Ishikawa (cell line): ENCODE results near the gene TP53TG5.

Source experiments
- CEBPB ChIP-seq: IDR thresholded peaks from 2 replicates; pipeline ENCODE4 v1.6.1; 2012
- CREB1 ChIP-seq: IDR thresholded peaks from 2 replicates; pipeline ENCODE4 v1.6.1; 2012; ENCODE audit warnings: low read depth
- EGR1 ChIP-seq: IDR thresholded peaks from 2 replicates; pipeline ENCODE4 v1.6.1; 2012
- EP300 ChIP-seq: IDR thresholded peaks from 2 replicates; pipeline ENCODE4 v1.6.1; 2012; ENCODE audit warnings: borderline replicate concordance
- FOXM1 ChIP-seq: IDR thresholded peaks from 2 replicates; pipeline ENCODE4 v1.6.1; 2012; ENCODE audit warnings: low read depth, borderline replicate concordance
- NFIC ChIP-seq: IDR thresholded peaks from 2 replicates; pipeline ENCODE4 v1.6.1; 2012
- RAD21 ChIP-seq: IDR thresholded peaks from 2 replicates; pipeline ENCODE4 v1.6.1; 2012; ENCODE audit warnings: low read depth
- REST ChIP-seq: IDR thresholded peaks from 2 replicates; pipeline ENCODE4 v1.6.1; 2012; ENCODE audit warnings: low read depth, mild to moderate bottlenecking
- TAF1 ChIP-seq: IDR thresholded peaks from 2 replicates; pipeline ENCODE4 v1.6.1; 2012; ENCODE audit warnings: low read depth, mild to moderate bottlenecking
- TCF12 ChIP-seq: IDR thresholded peaks from 2 replicates; pipeline ENCODE4 v1.6.1; 2012; ENCODE audit warnings: low read depth
- TEAD4 ChIP-seq: IDR thresholded peaks from 2 replicates; pipeline ENCODE4 v1.6.1; 2012
- YY1 ChIP-seq: IDR thresholded peaks from 2 replicates; pipeline ENCODE4 v1.6.1; 2012; ENCODE audit warnings: low read depth
- ZBTB7A ChIP-seq: IDR thresholded peaks from 2 replicates; pipeline ENCODE4 v1.6.1; 2012; ENCODE audit warnings: low read depth
- TF ChIP-seq, protein P1 (sequence below): IDR thresholded peaks from 2 replicates; pipeline ENCODE4 v1.6.1; 2012
- TF ChIP-seq, protein P2 (sequence below): IDR thresholded peaks from 2 replicates; pipeline ENCODE4 v1.6.1; 2012

TP53TG5 gene

GRCh38 chr20:45325371-45325770, 52.8 kb downstream of the TP53TG5 start:
- no peak for TF ChIP-seq ZBTB7A
- no peak for TF ChIP-seq CREB1
- TF ChIP-seq FOXM1 = no peak
- TF ChIP-seq, protein P1, sequence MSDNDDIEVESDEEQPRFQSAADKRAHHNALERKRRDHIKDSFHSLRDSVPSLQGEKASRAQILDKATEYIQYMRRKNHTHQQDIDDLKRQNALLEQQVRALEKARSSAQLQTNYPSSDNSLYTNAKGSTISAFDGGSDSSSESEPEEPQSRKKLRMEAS = no peak
- TF ChIP-seq, protein P2, sequence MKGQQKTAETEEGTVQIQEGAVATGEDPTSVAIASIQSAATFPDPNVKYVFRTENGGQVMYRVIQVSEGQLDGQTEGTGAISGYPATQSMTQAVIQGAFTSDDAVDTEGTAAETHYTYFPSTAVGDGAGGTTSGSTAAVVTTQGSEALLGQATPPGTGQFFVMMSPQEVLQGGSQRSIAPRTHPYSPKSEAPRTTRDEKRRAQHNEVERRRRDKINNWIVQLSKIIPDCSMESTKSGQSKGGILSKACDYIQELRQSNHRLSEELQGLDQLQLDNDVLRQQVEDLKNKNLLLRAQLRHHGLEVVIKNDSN = no peak
- TF ChIP-seq YY1 = no peak
- TF ChIP-seq TAF1 = no peak
- no peak for TF ChIP-seq TCF12
- no peak for TF ChIP-seq CEBPB
- TF ChIP-seq RAD21 = no peak
- no peak for TF ChIP-seq REST
- no peak for TF ChIP-seq TEAD4
- no peak for TF ChIP-seq EP300
- no peak for TF ChIP-seq EGR1
- no peak for TF ChIP-seq NFIC

DNA sequence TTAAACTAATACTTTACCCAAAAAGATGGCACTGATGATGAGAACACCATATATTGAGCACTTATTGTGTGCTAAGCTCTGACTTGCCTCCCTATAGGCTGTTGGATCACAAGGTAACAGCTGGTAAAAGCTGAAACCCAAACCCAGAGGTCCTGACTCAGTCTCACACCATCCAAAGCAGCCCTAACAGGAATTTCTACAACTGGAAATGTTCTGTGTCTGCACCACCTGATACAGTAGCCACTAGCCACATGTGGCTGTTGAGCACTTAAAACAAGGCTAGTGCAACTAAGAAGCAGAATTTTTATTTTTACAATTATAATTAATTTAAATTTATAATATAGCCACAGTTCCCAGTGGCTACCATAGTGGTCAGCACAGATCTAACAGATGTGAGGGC, 54.4 kb downstream of the TP53TG5 start:
- TF ChIP-seq TEAD4 = no peak
- no peak for TF ChIP-seq NFIC
- TF ChIP-seq RAD21 = no peak
- TF ChIP-seq, protein P1 = no peak
- TF ChIP-seq EGR1 = no peak

GRCh38 chr20:45322952-45323383, 55.2 kb downstream of the TP53TG5 start:
- no peak for TF ChIP-seq EGR1
- TF ChIP-seq YY1 = no peak
- TF ChIP-seq TAF1 = no peak
- no peak for TF ChIP-seq CEBPB
- TF ChIP-seq RAD21 = peak; percentile 69
- no peak for TF ChIP-seq ZBTB7A
- no peak for TF ChIP-seq FOXM1
- TF ChIP-seq, protein P2 = 0 out of 2 replicates have a peak, but pooled peaks have one; percentile 14
- TF ChIP-seq TCF12 = no peak
- TF ChIP-seq REST = no peak
- TF ChIP-seq, protein P1 = no peak
- TF ChIP-seq TEAD4 = no peak
- no peak for TF ChIP-seq NFIC
- no peak for TF ChIP-seq CREB1
- no peak for TF ChIP-seq EP300
